ENCODE results near the gene MT1F.

GRCh38 chr16:56670620-56670934 is 12.8 kb downstream of the MT1F start:
- TF ChIP-seq CTCF (IDR thresholded peaks at IDR 0.05; ENCODE audit: insufficient read depth, low read length) (no peak), POLR2AphosphoS5 (IDR thresholded peaks at IDR 0.05; ENCODE audit: low read depth) (no peak), REST (IDR thresholded peaks at IDR 0.05; ENCODE audit: insufficient replicate concordance, low read depth) (no peak), GABPA (IDR thresholded peaks at IDR 0.05; ENCODE audit: low read depth) (no peak), SPI1 (IDR thresholded peaks at IDR 0.05; ENCODE audit: borderline replicate concordance, low read depth) (no peak)

Data from HL-60 (cell line).